Right ventricle myocardium inferior (tissue), 1 donor: ENCODE data around the gene MPP3. TPM values are rescaled to one million over a fixed set of nuclear protein-coding genes. Genes with fewer than 3 reads are reported as not detected.
A peak's percentile ranks its signal among the peaks of the same experiment; 100 is the strongest.
"Not testable (repeated sequence)": the region's sequence is repeated elsewhere in the genome, so short reads cannot be mapped to it uniquely, and the experiment has no call there.

ENCODE experiments used
- ATAC-seq: fragments of 200-7000 bp; cut with Tn5 transposase; one replicate; pipeline ENCODE4 v1.9.1; 2020; ENCODE audit warnings: mild to moderate bottlenecking, moderate library complexity
- DNase-seq: peaks from one replicate; pipeline ENCODE4 v3.0.0; 2021; ENCODE audit errors: missing footprints
- intact Hi-C: fragments of 100-400 bp; cut with DNase I; formaldehyde crosslinking; loops from one replicate; pipeline ENCODE4 v1.11.0; 2022
- total RNA-seq: library from RNA; stranded (reverse); fragmentation: NEBNext Ultra II Directional; extraction: Animal tissue kit (Norgen Biotek cat#: 25700); gene quantifications from one replicate; pipeline ENCODE4 v1.2.1, GENCODE V29; 2021
- donor health status: DM: no; HTN: yes; CAD: no; lungs with severe emphysema.

The MPP3 gene
- total RNA-seq, 1 donor from 2014 or later = 43.0 TPM

DNA sequence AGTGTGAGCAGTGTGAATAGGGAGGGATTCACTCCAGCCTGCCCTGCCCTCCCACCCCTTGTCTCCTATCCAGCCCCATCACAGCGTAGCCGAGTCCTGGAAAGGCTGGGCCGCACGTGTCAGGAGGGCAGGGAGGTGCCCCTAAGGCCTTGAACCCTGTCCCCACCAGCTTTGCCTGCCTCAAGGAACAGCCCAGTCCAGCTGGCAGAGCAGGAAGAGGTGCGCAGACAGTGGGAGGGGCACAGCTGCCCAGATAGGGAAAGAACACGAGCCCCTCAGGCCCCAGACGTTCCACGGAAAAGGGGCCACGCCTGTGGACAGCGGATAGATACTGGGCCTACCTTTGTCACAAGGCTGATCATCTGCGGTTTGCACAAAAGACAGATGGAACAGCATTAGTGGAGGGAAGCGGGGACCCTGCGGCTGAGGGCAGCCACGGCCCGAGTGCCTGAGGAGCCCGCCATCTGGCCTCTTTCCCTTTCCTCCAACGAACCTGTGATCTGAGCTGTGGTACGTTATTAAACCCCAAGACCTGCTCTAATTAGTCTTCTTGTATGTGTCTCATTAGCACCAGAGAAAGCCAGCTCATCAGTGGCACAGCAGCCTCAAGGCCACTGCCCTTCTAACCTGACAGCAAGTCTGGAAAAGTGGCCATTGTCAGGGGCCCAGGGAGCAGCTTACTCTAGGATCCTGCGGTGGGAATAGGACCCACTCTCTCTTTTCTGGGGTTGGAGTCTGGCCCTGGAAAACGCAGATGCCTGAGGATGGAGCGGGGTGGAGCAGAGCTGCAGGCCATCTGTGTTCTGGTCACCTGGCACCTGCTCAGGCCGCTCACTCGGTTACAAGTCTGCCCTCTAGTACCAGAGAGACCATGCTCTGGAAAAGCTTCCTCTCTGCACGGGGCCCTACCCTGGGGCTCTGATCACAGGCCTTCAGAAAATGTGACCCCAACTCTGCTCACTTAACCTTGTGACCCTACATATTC lies 16.3 kb downstream of the MPP3 start:
- DNase-seq (no peak), ATAC-seq (no peak)
- intact Hi-C loops = no loop called here

DNA sequence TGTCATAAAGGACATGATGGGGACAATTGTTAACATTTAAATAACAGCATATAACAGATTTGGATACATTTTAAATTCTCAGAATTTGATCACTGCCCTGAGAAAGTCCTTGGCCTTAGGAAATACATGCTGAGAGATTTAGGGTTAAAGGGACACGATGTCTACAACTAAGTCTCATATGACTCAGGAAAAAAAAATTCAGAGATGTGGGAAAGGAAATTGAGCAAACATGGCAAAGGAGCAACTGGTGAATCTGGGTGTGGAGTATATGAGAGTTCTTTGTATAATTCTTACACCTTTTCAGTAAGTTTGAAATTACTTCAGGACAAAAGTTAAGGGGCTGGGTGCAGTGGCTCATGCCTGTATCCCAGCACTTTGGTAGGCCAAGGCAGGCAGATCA lies 18.2 kb downstream of the MPP3 start:
- ATAC-seq (no peak), DNase-seq (no peak)
- intact Hi-C loops = no loop called here

DNA sequence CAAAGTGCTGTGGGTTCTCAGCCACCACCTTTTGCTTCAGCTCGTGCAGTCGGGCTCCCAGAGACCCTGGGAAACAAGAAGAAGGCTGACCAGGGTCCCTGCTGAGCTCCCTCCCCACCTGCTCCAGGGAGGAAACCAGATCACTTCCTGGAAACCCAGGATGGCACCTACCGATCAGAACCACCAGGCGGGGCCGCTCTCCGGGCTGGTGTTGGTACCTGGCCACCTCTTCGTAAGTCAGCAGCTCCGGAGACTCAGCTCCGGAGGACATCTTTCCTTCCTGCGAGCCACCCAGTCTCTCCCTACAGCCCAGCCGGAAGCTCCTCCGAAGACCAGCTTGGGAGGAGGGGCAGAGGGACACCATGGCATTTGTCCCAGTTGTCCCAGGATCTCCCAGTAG lies 18.9 kb downstream of the MPP3 start:
- intact Hi-C loops = no loop called here
- ATAC-seq (no peak), DNase-seq (no peak)

DNA sequence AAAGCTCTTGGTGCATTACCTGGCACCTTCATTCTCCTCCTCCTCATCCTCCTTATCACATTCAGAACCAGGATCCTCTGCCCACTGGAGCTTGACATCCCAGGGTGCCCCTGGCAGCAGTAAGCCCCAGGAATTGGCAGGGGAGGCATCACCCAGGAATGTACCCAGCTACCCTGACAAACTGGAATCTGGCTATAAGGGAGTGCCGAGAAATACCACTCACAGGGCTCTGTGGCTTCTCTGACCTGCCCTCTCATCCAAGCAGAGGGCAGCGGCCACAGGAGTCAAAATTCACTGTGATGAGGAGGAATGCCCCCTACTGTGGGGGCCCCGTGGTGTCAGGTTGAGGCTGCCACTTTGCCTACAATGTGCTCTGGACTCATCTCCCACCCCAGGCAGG lies 19.6 kb downstream of the MPP3 start:
- DNase-seq (no peak), ATAC-seq (no peak)
- intact Hi-C loops = no loop called here

DNA sequence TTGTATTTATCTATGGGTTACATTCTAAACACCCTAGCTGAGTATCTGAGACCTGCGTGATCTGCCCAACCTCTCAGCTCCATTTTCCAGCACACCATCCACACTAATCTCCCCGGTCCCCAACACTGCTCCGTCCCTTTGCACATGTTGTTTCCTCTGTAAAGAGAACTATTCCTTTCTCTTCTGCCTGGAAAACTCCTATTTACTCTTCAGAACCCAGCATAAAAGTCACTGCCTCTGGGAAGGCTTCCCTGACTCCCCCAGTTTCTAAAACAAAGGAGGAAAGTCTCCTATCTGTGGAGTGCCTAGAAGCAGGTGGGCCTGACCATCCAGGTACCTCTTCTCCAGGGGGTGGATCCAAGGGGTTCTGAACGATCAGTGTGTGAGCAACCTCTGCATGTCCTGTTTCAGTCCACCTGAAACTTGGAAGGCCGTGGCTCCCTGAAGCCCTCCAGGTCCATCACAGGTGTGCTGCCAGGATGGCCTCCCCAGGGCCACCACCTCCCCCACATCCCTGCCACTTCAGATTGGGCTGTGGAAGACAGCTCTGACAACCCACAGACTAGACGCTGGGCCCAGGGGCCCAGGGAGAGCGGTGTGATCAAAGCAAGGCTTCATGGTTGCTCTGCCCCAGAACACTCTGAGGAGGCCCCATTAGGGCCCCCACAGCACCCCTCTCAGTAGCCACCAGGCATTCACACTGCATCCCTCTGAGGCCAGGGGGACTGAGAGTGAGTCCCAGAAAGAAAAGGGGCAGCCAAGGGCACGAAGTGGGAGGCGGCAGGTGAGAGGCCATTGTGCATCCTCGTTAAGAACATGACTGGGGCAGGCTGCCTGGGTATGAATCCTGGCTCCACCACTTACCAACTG lies 20.3 kb downstream of the MPP3 start:
- DNase-seq (no peak), ATAC-seq (no peak)
- intact Hi-C loops = no loop called here

DNA sequence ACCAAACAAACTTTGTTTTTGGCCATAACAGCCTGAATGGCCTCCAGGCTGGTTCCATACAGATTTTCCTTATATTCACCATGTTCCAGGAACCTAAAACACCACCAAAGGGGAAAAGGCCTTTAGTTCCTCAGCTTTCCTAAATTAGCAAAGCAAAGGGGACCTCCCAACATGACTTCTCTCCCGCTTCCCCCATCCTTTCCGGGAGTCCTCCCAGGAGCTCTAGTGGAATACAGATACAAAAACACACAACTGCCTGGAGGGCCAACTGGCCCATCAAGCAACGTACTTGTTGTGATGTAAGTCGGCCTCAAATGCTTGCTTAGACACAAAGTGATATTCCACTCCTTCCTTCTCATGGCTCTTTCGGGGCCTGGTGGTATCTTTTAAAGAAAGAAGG lies 22.1 kb downstream of the MPP3 start:
- intact Hi-C loops = no loop called here
- ATAC-seq (no peak), DNase-seq (no peak)

DNA sequence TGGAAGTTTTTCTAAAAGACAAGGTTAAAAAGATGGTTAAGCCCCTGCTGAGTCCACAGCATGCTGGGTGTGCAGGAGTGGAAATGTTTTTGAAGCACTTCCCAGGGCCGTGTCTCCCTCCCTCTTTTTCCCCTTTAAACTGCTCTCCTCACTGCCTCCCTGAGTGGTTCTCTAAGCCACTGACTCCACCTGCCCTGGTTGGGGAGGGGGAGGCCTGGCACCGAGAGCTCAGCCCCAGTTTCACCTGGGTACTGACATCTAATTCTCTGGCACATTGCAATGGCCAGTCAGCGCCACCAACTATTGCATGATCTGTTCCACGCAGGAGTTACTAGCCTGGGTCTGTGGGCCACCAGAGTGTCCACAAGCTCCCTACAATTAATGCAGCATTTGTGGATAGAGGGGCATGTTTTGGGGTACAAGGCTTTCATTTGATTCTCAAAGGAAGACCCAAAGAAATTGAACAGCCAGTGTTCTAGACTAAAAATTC lies 22.7 kb downstream of the MPP3 start:
- intact Hi-C loops = no loop called here
- ATAC-seq (no peak), DNase-seq (no peak)

DNA sequence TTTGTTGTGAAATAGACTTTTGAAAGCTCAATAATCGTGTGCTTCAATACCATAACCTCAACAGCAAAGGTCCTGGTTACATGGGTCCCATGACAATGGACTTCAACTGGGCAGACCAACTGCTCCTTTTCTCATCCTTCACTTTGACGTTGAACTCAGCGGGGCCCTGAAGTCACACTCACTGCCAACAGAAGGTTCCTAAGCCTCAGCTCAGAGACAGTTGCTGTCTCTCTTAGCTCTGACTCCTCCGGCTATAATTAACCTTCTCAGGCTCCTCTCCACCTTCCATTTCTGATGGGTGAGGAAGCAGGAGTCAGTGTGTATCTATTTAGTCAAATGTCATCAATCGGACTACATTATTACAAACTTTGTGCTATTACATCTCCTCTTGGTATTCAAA lies 23.8 kb downstream of the MPP3 start:
- ATAC-seq (no peak), DNase-seq (no peak)
- intact Hi-C loops = no loop called here

DNA sequence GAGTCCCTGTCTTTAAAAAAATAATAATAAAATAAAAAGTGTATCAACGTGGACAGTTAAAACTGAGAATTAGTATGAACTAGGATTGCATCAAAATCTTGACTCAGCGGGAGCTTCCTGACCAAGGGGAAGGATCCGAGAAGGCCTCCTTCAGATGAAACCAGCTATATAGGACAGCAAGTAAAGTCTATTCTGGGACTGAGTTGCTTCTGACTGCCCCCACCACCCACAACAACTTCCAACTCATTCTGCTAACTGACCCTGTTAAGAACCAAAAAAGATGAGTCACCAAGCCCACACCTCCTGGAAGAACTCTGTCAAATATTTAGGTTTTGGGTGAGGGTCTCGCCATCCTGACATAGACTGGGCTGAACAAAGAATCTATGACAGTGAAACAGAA lies 24.9 kb downstream of the MPP3 start:
- ATAC-seq = no peak
- intact Hi-C loops = no loop called here
- DNase-seq = no peak

DNA sequence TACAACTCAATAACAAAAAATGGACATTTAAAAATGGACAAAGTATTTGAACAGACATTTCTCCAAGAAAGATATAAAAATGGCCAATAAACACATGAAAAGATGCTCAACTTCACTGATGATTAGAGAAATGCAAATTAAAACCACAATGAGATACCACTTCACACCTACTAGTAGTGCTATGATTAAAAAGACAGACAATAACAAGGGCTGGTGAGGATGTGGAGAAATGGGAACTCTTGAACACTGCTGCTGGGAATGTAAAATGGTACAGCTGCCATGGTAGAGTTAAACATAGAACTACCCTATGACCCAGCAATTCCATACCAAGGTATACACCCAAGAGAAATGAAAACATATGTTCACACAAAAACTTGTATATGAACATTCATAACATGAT lies 27.8 kb downstream of the MPP3 start:
- DNase-seq (no peak), ATAC-seq (no peak)
- intact Hi-C loops = no loop called here

DNA sequence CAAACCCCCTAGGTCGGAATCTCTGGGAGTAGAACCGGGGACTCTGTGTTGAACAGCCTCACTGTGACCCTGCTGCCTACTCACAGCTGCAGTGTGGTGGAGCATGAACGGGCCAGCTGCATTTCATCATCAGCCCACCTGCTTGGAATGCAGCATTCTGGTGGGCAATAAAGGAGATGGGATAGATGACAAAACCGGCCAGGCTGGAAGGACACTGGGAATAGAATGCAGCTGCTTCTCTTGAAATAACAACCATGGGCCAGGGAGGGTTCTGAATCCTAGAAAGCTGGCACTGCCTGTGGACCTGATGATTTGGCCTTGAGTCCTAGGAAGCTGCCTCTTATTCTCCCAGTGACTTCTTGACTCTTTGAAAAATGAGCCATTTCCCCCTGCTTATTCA lies 29.2 kb downstream of the MPP3 start:
- ATAC-seq (no peak), DNase-seq (no peak)

DNA sequence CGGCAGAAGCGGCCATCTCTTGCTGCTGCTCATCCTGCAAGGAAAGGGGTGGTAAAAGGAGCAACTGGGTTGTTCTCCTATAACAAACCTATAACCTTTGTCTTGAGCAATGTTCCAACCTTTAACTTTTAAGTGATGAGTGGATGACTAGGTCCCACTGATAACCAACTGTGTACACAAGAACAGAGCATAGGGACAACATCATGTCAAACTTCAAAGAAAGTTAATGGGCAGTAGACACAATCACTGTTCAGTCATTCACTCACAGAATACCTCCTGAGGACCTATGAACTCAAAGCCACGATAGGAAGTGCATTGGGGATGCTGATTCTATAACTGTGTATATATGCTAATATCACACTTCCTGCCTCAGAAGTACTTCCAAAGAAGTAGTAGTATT lies 31.1 kb downstream of the MPP3 start:
- ATAC-seq (no peak), DNase-seq (no peak)
- intact Hi-C loops = no loop called here

More for the DNA sequence above, 29.2 kb downstream of the MPP3 start:
- intact Hi-C loops = no loop called here

DNA sequence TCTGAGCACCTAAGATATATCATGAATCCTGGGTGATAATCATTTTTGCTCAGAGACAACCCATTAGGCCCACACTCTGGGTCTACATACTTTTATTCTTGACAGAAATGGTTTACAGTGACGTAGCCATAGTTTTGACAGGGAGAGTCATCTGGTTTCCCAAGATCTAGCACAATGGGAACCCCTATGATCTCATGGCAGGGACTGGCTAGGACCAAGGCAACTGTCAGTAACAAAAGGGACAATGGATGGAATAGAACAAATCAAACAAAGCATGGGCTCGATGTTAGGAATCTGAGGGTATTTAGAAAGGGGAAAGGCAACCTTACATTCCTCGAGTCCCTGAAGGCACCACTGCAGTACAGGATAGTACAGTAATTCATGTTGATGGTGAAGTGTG lies 32.2 kb downstream of the MPP3 start:
- ATAC-seq (no peak), DNase-seq (no peak)
- intact Hi-C loops = no loop called here

DNA sequence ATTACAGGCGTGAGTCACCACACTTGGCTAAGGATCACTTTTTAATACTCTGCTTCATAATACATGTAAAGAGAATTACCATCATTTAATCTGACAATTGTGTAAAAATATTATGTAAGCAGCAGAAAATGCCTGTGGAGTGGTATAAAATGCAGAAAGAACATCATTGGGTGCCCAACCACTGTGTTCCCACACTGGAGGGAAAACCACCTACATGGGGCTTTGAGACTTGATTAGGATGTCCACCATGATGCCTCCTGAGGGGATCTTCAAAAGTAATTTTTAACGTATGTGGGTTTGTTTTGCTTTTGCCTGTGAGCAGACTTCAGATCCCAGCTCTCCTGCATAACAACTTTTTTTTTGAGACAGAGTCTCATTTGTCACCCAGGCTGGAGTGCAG lies 33.9 kb downstream of the MPP3 start:
- ATAC-seq = peak; percentile 15
- intact Hi-C loops = no loop called here
- no peak for DNase-seq

DNA sequence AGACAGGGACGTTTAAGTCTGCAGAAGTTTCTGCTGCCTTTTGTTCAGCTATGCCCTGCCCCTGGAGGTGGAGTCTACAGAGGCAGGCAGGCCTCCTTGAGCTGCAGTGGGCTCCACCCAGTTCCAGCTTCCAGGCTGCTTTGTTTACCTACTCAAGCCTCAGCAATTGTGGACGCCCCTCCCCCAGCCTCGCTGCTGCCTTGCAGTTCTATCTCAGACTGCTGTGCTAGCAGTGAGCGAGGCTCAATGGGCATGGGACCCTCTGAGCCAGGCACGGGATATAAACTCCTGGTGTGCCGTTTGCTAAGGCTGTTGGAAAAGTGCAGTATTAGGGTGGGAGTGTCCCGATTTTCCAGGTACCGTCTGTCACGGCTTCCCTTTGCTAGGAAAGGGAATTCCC lies 34.9 kb downstream of the MPP3 start:
- DNase-seq, intact Hi-C loops, ATAC-seq: not testable (repeated sequence)

DNA sequence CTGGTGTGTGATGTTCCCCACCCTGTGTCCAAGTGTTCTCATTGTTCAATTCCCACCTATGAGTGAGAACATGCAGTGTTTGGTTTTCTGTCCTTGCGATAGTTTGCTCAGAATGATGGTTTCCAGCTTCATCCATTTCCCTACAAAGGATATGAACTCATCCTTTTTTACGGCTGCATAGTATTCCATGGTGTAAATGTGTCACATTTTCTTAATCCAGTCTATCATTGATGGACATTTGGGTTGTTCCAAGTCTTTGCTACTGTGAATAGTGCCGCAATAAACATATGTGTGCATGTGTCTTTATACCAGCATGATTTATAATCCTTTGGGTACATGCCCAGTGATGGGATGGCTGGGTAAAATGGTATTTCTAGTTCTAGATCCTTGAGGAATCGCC lies 40.3 kb downstream of the MPP3 start:
- DNase-seq, intact Hi-C loops, ATAC-seq: not testable (repeated sequence)

DNA sequence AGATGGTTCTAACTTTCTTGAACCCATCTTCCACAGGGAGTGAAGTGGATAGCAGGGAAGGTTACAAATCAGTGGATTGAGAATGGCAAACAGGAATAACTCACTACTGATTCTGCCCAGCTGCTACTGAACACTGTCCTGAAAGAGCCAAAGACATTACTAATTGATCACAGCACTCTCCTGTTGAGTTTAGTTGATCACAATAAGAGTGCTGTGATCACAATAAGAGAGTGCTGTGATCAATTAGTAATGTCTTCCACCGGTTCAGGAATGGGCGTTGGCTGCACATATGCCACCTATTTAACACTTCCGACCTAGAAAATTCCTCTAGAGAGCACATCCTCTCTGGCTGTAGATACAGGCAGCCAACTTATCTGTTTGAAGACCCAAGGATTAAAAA lies 41.4 kb downstream of the MPP3 start:
- intact Hi-C loops = no loop called here
- DNase-seq (no peak), ATAC-seq (no peak)

DNA sequence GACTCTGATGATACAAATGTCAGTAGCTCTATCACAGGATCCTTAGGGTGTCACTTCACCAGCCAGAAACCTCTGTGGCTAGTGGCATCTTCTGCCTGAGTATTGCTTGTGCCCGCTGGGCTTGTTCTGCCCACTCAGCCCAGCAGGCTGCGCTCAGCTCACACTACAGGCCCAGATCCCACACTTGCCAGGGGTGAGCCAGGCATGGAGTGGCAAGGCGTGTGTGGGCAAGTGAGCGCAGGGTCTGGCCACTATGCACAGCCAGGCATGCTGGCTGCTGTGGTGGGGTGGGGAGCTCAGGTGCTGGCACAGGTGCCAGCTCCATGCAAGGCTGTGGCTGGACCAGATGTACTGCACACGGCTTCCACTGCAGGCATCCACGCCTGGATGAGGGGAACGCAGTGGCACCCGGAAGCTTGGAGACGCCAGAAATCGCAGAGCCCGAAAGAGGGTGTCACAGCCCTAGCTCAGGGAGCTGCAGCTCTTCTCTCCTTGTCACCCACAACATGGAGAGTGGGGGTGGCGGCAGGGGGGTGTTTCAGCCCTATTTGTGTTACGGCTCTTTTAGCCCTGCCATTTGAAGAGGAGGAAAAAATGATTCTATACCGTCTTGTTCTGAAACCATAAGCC lies 42.5 kb downstream of the MPP3 start:
- intact Hi-C loops = no loop called here
- peak; percentile 8 for ATAC-seq
- DNase-seq = no peak

DNA sequence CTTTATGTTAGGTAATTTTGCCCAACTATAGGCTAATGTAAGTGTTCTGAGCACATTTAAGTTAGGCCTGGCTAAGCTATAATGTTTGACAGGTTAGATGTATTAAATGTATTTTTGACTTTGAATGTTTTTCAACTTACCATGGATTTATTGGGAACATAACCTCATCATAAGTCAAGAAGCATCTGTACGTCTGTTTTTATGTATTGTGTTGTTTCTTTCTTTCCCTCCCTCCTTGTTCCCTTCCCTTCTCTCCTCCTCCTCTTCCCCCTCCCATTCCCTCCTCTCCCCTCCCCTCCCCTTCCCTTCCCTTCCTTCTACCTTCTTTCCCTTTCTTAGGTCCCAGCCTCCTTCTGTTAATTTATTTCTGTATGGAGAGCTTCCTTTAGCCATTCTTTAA lies 43.5 kb downstream of the MPP3 start:
- DNase-seq = no peak

More for the DNA sequence above, 43.5 kb downstream of the MPP3 start:
- intact Hi-C loops = no loop called here
- ATAC-seq = no peak
